PC-3 (cell line): Measurements from ENCODE around the gene ACER1. TPM values are rescaled to one million over a fixed set of nuclear protein-coding genes. Genes with fewer than 3 reads are reported as not detected.

ENCODE experiments used
- ATAC-seq: fragments of 200-7000 bp; cut with Tn5 transposase; 2 replicates; pipeline ENCODE4 v1.9.1; 2020; ENCODE audit warnings: mild to moderate bottlenecking, moderate library complexity
- BruUV-seq: library from RNA; stranded (reverse); fragments of 400-500 nt; replicated peaks from 2 replicates; lab custom pipeline; 2021; lab: Mats Ljungman, UMichigan
- CTCF ChIA-PET: fragments of 300-600 bp; sonication (Branson Sonifier 250); formaldehyde crosslinking; loops from one replicate; lab custom pipeline; 2022; ENCODE audit warnings: antibody characterized with exemption; lab: Charles Lee
- POLR2A ChIA-PET: fragments of 300-600 bp; sonication (Branson Sonifier 250); formaldehyde crosslinking; loops from one replicate; lab custom pipeline; 2022; ENCODE audit warnings: antibody characterized with exemption; ENCODE audit not compliant: unreplicated experiment; lab: Charles Lee
- DNase-seq: peaks from one replicate; pipeline ENCODE4 v3.0.0-alpha.2; 2015
- H2AFZ ChIP-seq: fragments of 300-600 bp; sonication (generic); 2 replicates; pipeline ENCODE4 v1.6.0; 2016; ENCODE audit warnings: antibody characterized with exemption, low read length
- H3F3A ChIP-seq: fragments of 300-600 bp; sonication (generic); one replicate; pipeline ENCODE4 v1.6.0; 2017; ENCODE audit warnings: antibody characterized with exemption, low read length, control low read depth, mild to moderate bottlenecking; ENCODE audit not compliant: unreplicated experiment
- H3K27ac ChIP-seq: fragments of 300-600 bp; sonication (generic); 2 replicates; pipeline ENCODE4 v1.5.1; 2016; ENCODE audit warnings: mild to moderate bottlenecking, low read length
- H3K27me3 ChIP-seq: fragments of 300-600 bp; sonication (generic); 2 replicates; pipeline ENCODE4 v1.6.1; 2016; ENCODE audit warnings: low read length, mixed read lengths
- H3K36me3 ChIP-seq: fragments of 300-600 bp; sonication (generic); 2 replicates; pipeline ENCODE4 v1.6.1; 2016; ENCODE audit warnings: low read depth, mixed run types, low read length, mixed read lengths
- H3K4me1 ChIP-seq: fragments of 300-600 bp; sonication (generic); 2 replicates; pipeline ENCODE4 v1.5.1; 2016; ENCODE audit warnings: low read length; ENCODE audit not compliant: insufficient read depth
- H3K4me2 ChIP-seq: fragments of 300-600 bp; sonication (generic); 2 replicates; pipeline ENCODE4 v1.6.0; 2016; ENCODE audit warnings: low read length
- H3K4me3 ChIP-seq: fragments of 300-600 bp; sonication (generic); 2 replicates; pipeline ENCODE4 v1.5.1; 2016; ENCODE audit warnings: mild to moderate bottlenecking, low read length, mixed read lengths
- H3K79me2 ChIP-seq: fragments of 300-600 bp; sonication (generic); 2 replicates; pipeline ENCODE4 v1.6.1; 2017; ENCODE audit warnings: low read length, mixed read lengths
- H3K9ac ChIP-seq: fragments of 300-600 bp; sonication (generic); 2 replicates; pipeline ENCODE4 v1.6.0; 2016; ENCODE audit warnings: mild to moderate bottlenecking, low read length
- H3K9me2 ChIP-seq: fragments of 300-600 bp; sonication (generic); replicated peaks from 2 replicates; pipeline ENCODE4 v1.6.1; 2016; ENCODE audit warnings: mixed run types, low read length, mixed read lengths
- H3K9me3 ChIP-seq: fragments of 300-600 bp; sonication (generic); 2 replicates; pipeline ENCODE4 v1.6.1; 2016; ENCODE audit warnings: low read length, mixed read lengths
- H4K20me1 ChIP-seq: fragments of 300-600 bp; sonication (generic); 2 replicates; pipeline ENCODE4 v1.6.1; 2016; ENCODE audit warnings: low read length, mixed read lengths
- EZH2 ChIP-seq: fragments of 300-600 bp; sonication (generic); IDR thresholded peaks from one replicate; pipeline ENCODE4 v1.6.1; 2017; ENCODE audit warnings: antibody characterized with exemption, mild to moderate bottlenecking, low read length; ENCODE audit not compliant: unreplicated experiment
- EZH2phosphoT487 ChIP-seq: fragments of 300-600 bp; sonication (generic); IDR thresholded peaks from 2 replicates; pipeline ENCODE4 v1.6.1; 2018; ENCODE audit warnings: mild to moderate bottlenecking, antibody characterized with exemption, low read length, borderline replicate concordance
- intact Hi-C: fragments of 100-400 bp; cut with micrococcal nuclease; formaldehyde crosslinking; loops from 2 replicates; pipeline ENCODE4 v1.9.0; 2023
- total RNA-seq: library from RNA; depleted of rRNA; stranded (reverse); fragments of >200 nt; gene quantifications from 2 replicates; pipeline ENCODE4 v1.2.3, GENCODE V29; 2014
- TF ChIP-seq, protein P1 (sequence below): fragments of 300-600 bp; sonication (generic); conservative IDR thresholded peaks from 2 replicates; pipeline ENCODE4 v1.5.1; 2017; ENCODE audit warnings: antibody characterized with exemption, low read depth, mild to moderate bottlenecking, low read length

The ACER1 gene
- total RNA-seq, 1 experiment from 2014 or later, result not detected

DNA sequence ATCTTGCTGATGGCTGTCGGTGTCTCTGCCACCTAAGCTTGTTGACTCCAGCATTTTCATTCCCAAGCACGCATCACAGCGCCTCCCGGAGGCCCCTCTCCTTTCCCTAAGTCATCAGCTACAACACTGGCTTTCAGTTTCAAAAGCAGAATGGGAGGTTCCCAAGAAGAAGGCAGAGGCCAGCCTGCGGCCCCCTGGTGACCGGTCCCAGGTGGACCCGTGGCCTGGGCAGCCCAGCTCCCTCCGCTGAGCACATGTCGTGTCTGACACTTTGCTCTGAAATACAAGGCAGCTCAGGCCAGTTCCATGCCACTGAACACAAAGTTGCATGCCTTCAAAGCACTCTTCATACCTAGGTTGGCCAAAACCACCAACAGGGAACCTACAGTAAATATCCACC, 62.2 kb downstream of the ACER1 start:
- ChIA-PET CTCF (interaction anchor here (0.5 to 1.3 kb wide), 3 partner anchors 23 to 145 kb away, joined by 3 to 5 read pairs (median 3); no protein-coding TSS in a partner anchor), POLR2A (no interaction called here)
- H3K27ac ChIP-seq, result peak overlapping the region; percentile 79; the same call in 1 of the 2 replicates
- no TSS peak for BruUV-seq
- H3K9me3 ChIP-seq, result no peaks in the 10 kb centered on the region
- H3K9me2 ChIP-seq, result no peaks in the 10 kb centered on the region
- peak overlapping the region; percentile 3 for H3K9ac ChIP-seq
- H3K27me3 ChIP-seq, result no peaks in the 10 kb centered on the region
- H3K36me3 ChIP-seq, result peaks cover 3% of the 10 kb centered on the region; the same call in 1 of the 2 replicates
- peaks cover 6% of the 10 kb centered on the region for H3F3A ChIP-seq
- peaks cover 89% of the 10 kb centered on the region for H3K79me2 ChIP-seq
- 0 out of 2 replicates have a peak overlapping the region, but pooled peaks have one; percentile 5 for H2AFZ ChIP-seq
- DNase-seq, result no peak
- TF ChIP-seq EZH2, result no peak
- TF ChIP-seq, protein P1, sequence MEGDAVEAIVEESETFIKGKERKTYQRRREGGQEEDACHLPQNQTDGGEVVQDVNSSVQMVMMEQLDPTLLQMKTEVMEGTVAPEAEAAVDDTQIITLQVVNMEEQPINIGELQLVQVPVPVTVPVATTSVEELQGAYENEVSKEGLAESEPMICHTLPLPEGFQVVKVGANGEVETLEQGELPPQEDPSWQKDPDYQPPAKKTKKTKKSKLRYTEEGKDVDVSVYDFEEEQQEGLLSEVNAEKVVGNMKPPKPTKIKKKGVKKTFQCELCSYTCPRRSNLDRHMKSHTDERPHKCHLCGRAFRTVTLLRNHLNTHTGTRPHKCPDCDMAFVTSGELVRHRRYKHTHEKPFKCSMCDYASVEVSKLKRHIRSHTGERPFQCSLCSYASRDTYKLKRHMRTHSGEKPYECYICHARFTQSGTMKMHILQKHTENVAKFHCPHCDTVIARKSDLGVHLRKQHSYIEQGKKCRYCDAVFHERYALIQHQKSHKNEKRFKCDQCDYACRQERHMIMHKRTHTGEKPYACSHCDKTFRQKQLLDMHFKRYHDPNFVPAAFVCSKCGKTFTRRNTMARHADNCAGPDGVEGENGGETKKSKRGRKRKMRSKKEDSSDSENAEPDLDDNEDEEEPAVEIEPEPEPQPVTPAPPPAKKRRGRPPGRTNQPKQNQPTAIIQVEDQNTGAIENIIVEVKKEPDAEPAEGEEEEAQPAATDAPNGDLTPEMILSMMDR, result peak; percentile 50; the same call in 1 of the 2 replicates
- no peak for ATAC-seq
- peak overlapping the region; percentile 40 for H3K4me2 ChIP-seq
- no peaks in the 10 kb centered on the region; the same call in 1 of the 2 replicates for H4K20me1 ChIP-seq
- H3K4me3 ChIP-seq, result peak overlapping the region; percentile 16; the same call in 1 of the 2 replicates
- peaks cover 59% of the 10 kb centered on the region for H3K4me1 ChIP-seq
- intact Hi-C loops, result loop anchor here (5.0 kb wide), 2 partner anchors 34 to 54 kb away; no protein-coding TSS in a partner anchor

DNA sequence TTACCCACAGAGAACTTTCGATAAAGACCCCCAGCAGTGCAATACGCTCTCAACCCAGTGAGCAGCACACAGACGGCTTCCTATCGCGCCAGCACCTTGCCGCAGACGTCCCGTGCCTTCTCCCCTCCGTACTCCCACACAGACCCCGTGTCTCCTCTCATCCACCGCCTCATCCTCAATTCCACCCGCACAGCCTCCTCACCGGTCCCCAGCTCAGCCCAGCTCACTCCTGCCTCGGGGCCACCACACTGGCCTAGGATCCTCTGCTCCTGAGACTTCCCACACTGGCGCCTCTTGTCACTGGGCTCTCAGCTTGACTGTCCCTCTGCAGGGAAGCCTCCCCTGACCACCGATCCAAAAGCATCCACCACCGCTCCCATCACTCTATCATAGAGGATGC, 62.6 kb downstream of the ACER1 start:
- Histone ChIP-seq H3K4me2 (no peak overlapping the region), H3K4me3 (no peak overlapping the region), H3K27me3 (no peaks in the 10 kb centered on the region), H3K4me1 (peaks cover 59% of the 10 kb centered on the region), H3K27ac (no peak overlapping the region), H3K9me2 (no peaks in the 10 kb centered on the region), H3K9me3 (no peaks in the 10 kb centered on the region), H4K20me1 (no peaks in the 10 kb centered on the region; the same call in 1 of the 2 replicates), H3K9ac (no peak overlapping the region), H3K36me3 (peaks cover 3% of the 10 kb centered on the region; the same call in 1 of the 2 replicates), H2AFZ (no peak overlapping the region), H3K79me2 (peaks cover 89% of the 10 kb centered on the region), H3F3A (peaks cover 6% of the 10 kb centered on the region)
- DNase-seq (no peak), ATAC-seq (no peak)
- CTCF ChIA-PET, result interaction anchor here (1.1 kb wide), 1 partner anchor 52 kb away, joined by 3 read pairs; no protein-coding TSS in a partner anchor
- POLR2A ChIA-PET, result no interaction called here
- TF ChIP-seq EZH2phosphoT487 (no peak), EZH2 (no peak)
- TF ChIP-seq, protein P1, result no peak
- BruUV-seq, result no TSS peak
- intact Hi-C loops, result loop anchor here (5.0 kb wide), 2 partner anchors 34 to 54 kb away; no protein-coding TSS in a partner anchor

DNA sequence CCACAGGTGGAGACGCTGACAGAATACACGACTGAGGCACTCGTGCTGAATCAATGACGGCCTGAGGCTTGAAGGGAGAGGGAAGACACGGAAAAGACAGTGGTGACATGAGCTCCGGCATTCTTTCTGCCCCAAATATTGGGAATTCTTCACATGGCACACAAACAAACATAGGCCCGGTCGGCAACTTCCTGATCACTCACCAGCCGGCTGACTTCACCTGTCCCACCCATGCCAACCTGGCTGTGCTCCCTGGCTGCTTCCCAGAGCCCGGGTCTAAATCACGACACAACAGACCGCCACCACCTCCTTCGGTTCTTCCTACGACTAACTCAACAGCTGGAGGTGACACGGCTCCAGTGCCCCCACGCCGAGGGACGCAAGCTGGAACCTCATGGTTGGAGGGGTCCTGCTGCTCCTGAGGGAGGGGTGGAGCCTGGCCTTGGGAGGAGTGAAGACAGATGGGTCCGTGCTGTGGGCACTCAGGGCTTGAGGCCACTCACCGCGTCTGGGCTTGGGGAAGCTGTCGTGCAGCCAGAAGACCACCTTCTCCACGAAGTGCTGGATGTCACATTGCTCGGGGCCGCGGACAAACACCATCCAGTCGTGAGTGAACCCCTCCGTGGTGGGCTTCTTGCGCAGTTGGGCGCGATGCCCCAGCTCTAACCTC, 63.2 kb downstream of the ACER1 start:
- ATAC-seq (no peak), DNase-seq (peak; percentile 33)
- Histone ChIP-seq H2AFZ (no peak overlapping the region), H3K9me3 (no peaks in the 10 kb centered on the region), H3K27me3 (no peaks in the 10 kb centered on the region), H3K4me1 (peaks cover 53% of the 10 kb centered on the region), H3K4me3 (no peak overlapping the region), H3F3A (peaks cover 6% of the 10 kb centered on the region), H3K79me2 (peaks cover 83% of the 10 kb centered on the region), H3K9me2 (no peaks in the 10 kb centered on the region), H3K36me3 (peaks cover 3% of the 10 kb centered on the region; the same call in 1 of the 2 replicates), H3K9ac (no peak overlapping the region), H3K27ac (no peak overlapping the region), H3K4me2 (no peak overlapping the region), H4K20me1 (no peaks in the 10 kb centered on the region)
- BruUV-seq, result no TSS peak
- no peak for TF ChIP-seq EZH2phosphoT487
- TF ChIP-seq EZH2, result no peak
- TF ChIP-seq, protein P1, result no peak
- CTCF ChIA-PET, result no interaction called here
- intact Hi-C loops, result loop anchor here (5.0 kb wide), 2 partner anchors 33 to 53 kb away; no protein-coding TSS in a partner anchor
- POLR2A ChIA-PET, result no interaction called here
